ENCODE results near the gene TMEM168. TPM values are rescaled to one million over a fixed set of nuclear protein-coding genes. Genes with fewer than 3 reads are reported as not detected.
"Not testable (repeated sequence)": the region's sequence is repeated elsewhere in the genome, so short reads cannot be mapped to it uniquely, and the experiment has no call there.

The TMEM168 gene
- total and polyA plus RNA-seq, 2 donors = 14.6 to 15.7 TPM

GRCh38 chr7:112802406-112802805, 12.2 kb upstream of the TMEM168 start:
- no peaks in the 10 kb centered on the region for H3K4me1 ChIP-seq (ENCODE audit: control insufficient read depth in 2 of 2, insufficient read depth in 2 of 2, low read length in 2 of 2)
- H3K27ac ChIP-seq (ENCODE audit: low read depth in 1 of 2, low read length in 1 of 2) = no peak overlapping the region
- no peak overlapping the region for H3K4me3 ChIP-seq (ENCODE audit: low read length in 2 of 2)
- no peaks in the 10 kb centered on the region for H3K9me3 ChIP-seq (ENCODE audit: control insufficient read depth in 2 of 2, insufficient read depth in 1 of 2, low read length in 1 of 2)
- WGBS = 98% methylated on average over 3 of the region's 3 CpGs
- no peaks in the 10 kb centered on the region for H3K36me3 ChIP-seq (ENCODE audit: control insufficient read depth in 2 of 2, insufficient read depth in 2 of 2, low read length in 1 of 2)
- no peaks in the 10 kb centered on the region for H3K27me3 ChIP-seq (ENCODE audit: control insufficient read depth in 2 of 2, insufficient read depth in 1 of 2, low read length in 1 of 2)
- no peak for DNase-seq (ENCODE audit: low read depth in 6 of 9, low spot score in 9 of 9)

GRCh38 chr7:112800486-112800885, 10.3 kb upstream of the TMEM168 start:
- Histone ChIP-seq H3K27ac (ENCODE audit: low read depth in 1 of 2, low read length in 1 of 2) (no peak overlapping the region), H3K36me3 (ENCODE audit: control insufficient read depth in 2 of 2, insufficient read depth in 2 of 2, low read length in 1 of 2) (no peaks in the 10 kb centered on the region), H3K27me3 (ENCODE audit: control insufficient read depth in 2 of 2, insufficient read depth in 1 of 2, low read length in 1 of 2) (no peaks in the 10 kb centered on the region), H3K9me3 (ENCODE audit: control insufficient read depth in 2 of 2, insufficient read depth in 1 of 2, low read length in 1 of 2) (no peaks in the 10 kb centered on the region), H3K4me1 (ENCODE audit: control insufficient read depth in 2 of 2, insufficient read depth in 2 of 2, low read length in 2 of 2) (no peaks in the 10 kb centered on the region), H3K4me3 (ENCODE audit: low read length in 2 of 2) (no peak overlapping the region)
- no peak for DNase-seq (ENCODE audit: low read depth in 6 of 9, low spot score in 9 of 9)
- WGBS = 94% methylated on average over 2 of the region's 2 CpGs

GRCh38 chr7:112799448-112800120, 9.4 kb upstream of the TMEM168 start:
- WGBS = 95% methylated on average over 3 of the region's 3 CpGs
- Histone ChIP-seq H3K36me3 (ENCODE audit: control insufficient read depth in 2 of 2, insufficient read depth in 2 of 2, low read length in 1 of 2) (no peaks in the 10 kb centered on the region), H3K4me3 (ENCODE audit: low read length in 2 of 2) (no peak overlapping the region), H3K4me1 (ENCODE audit: control insufficient read depth in 2 of 2, insufficient read depth in 2 of 2, low read length in 2 of 2) (no peaks in the 10 kb centered on the region), H3K27me3 (ENCODE audit: control insufficient read depth in 2 of 2, insufficient read depth in 1 of 2, low read length in 1 of 2) (no peaks in the 10 kb centered on the region), H3K9me3 (ENCODE audit: control insufficient read depth in 2 of 2, insufficient read depth in 1 of 2, low read length in 1 of 2) (no peaks in the 10 kb centered on the region), H3K27ac (ENCODE audit: low read depth in 1 of 2, low read length in 1 of 2) (no peak overlapping the region)
- no peak for DNase-seq (ENCODE audit: low read depth in 6 of 9, low spot score in 9 of 9)

- no peaks in the 10 kb centered on the region for H3K4me1 ChIP-seq (ENCODE audit: control insufficient read depth in 2 of 2, insufficient read depth in 2 of 2, low read length in 2 of 2)
- H3K36me3 ChIP-seq (ENCODE audit: control insufficient read depth in 2 of 2, insufficient read depth in 2 of 2, low read length in 1 of 2) = no peaks in the 10 kb centered on the region
- DNase-seq (ENCODE audit: low read depth in 6 of 9, low spot score in 9 of 9) = peak in 3 of 9 donors; percentile 14 to 41 (median 21)
- H3K27me3 ChIP-seq (ENCODE audit: control insufficient read depth in 2 of 2, insufficient read depth in 1 of 2, low read length in 1 of 2) = no peaks in the 10 kb centered on the region
- no peak overlapping the region for H3K4me3 ChIP-seq (ENCODE audit: low read length in 2 of 2)
- H3K27ac ChIP-seq (ENCODE audit: low read depth in 1 of 2, low read length in 1 of 2) = no peak overlapping the region
- no peaks in the 10 kb centered on the region for H3K9me3 ChIP-seq (ENCODE audit: control insufficient read depth in 2 of 2, insufficient read depth in 1 of 2, low read length in 1 of 2)
- WGBS = 93% methylated on average over 2 of the region's 2 CpGs
These were observed 8.3 kb upstream of the TMEM168 start for GRCh38 chr7:112798274-112799159.

- H3K36me3 ChIP-seq (ENCODE audit: control insufficient read depth in 2 of 2, insufficient read depth in 2 of 2, low read length in 1 of 2); H3K4me3 ChIP-seq (ENCODE audit: low read length in 2 of 2); H3K27me3 ChIP-seq (ENCODE audit: control insufficient read depth in 2 of 2, insufficient read depth in 1 of 2, low read length in 1 of 2); H3K9me3 ChIP-seq (ENCODE audit: control insufficient read depth in 2 of 2, insufficient read depth in 1 of 2, low read length in 1 of 2); H3K4me1 ChIP-seq (ENCODE audit: control insufficient read depth in 2 of 2, insufficient read depth in 2 of 2, low read length in 2 of 2); DNase-seq (ENCODE audit: low read depth in 6 of 9, low spot score in 9 of 9); H3K27ac ChIP-seq (ENCODE audit: low read depth in 1 of 2, low read length in 1 of 2): not testable (repeated sequence)
These were observed 6.4 kb upstream of the TMEM168 start for GRCh38 chr7:112796552-112796951.

- no peaks in the 10 kb centered on the region for H3K36me3 ChIP-seq (ENCODE audit: control insufficient read depth in 2 of 2, insufficient read depth in 2 of 2, low read length in 1 of 2)
- no peaks in the 10 kb centered on the region for H3K27me3 ChIP-seq (ENCODE audit: control insufficient read depth in 2 of 2, insufficient read depth in 1 of 2, low read length in 1 of 2)
- peaks cover 11% of the 10 kb centered on the region in 2 donors for H3K4me1 ChIP-seq (ENCODE audit: control insufficient read depth in 2 of 2, insufficient read depth in 2 of 2, low read length in 2 of 2)
- no peaks in the 10 kb centered on the region for H3K9me3 ChIP-seq (ENCODE audit: control insufficient read depth in 2 of 2, insufficient read depth in 1 of 2, low read length in 1 of 2)
- no peak overlapping the region for H3K4me3 ChIP-seq (ENCODE audit: low read length in 2 of 2)
- WGBS = over 99% methylated on average over 3 of the region's 3 CpGs
- no peak overlapping the region for H3K27ac ChIP-seq (ENCODE audit: low read depth in 1 of 2, low read length in 1 of 2)
- no peak for DNase-seq (ENCODE audit: low read depth in 6 of 9, low spot score in 9 of 9)
These were observed 2.2 kb upstream of the TMEM168 start for GRCh38 chr7:112792441-112792840.

GRCh38 chr7:112791465-112792168, 1.4 kb upstream of the TMEM168 start:
- no peak overlapping the region for H3K4me3 ChIP-seq (ENCODE audit: low read length in 2 of 2)
- WGBS = 99% methylated on average over 15 of the region's 15 CpGs

GRCh38 chr7:112790586-112791003, 402 bp upstream of the TMEM168 start:
- 19% methylated on average over 12 of the region's 12 CpGs for whole genome bisulfite sequencing

More at GRCh38 chr7:112791465-112792168, 1.4 kb upstream of the TMEM168 start:
- no peak overlapping the region for H3K27ac ChIP-seq (ENCODE audit: low read depth in 1 of 2, low read length in 1 of 2)
- H3K36me3 ChIP-seq (ENCODE audit: control insufficient read depth in 2 of 2, insufficient read depth in 2 of 2, low read length in 1 of 2) = no peaks in the 10 kb centered on the region
- H3K4me1 ChIP-seq (ENCODE audit: control insufficient read depth in 2 of 2, insufficient read depth in 2 of 2, low read length in 2 of 2) = peaks cover 11% of the 10 kb centered on the region in 2 donors
- H3K27me3 ChIP-seq (ENCODE audit: control insufficient read depth in 2 of 2, insufficient read depth in 1 of 2, low read length in 1 of 2) = no peaks in the 10 kb centered on the region
- DNase-seq (ENCODE audit: low read depth in 6 of 9, low spot score in 9 of 9) = no peak
- no peaks in the 10 kb centered on the region for H3K9me3 ChIP-seq (ENCODE audit: control insufficient read depth in 2 of 2, insufficient read depth in 1 of 2, low read length in 1 of 2)

GRCh38 chr7:112789453-112789816, 758 bp downstream of the TMEM168 start:
- Histone ChIP-seq H3K36me3 (ENCODE audit: control insufficient read depth in 2 of 2, insufficient read depth in 2 of 2, low read length in 1 of 2) (no peaks in the 10 kb centered on the region), H3K9me3 (ENCODE audit: control insufficient read depth in 2 of 2, insufficient read depth in 1 of 2, low read length in 1 of 2) (no peaks in the 10 kb centered on the region), H3K27me3 (ENCODE audit: control insufficient read depth in 2 of 2, insufficient read depth in 1 of 2, low read length in 1 of 2) (no peaks in the 10 kb centered on the region), H3K4me1 (ENCODE audit: control insufficient read depth in 2 of 2, insufficient read depth in 2 of 2, low read length in 2 of 2) (peaks cover 11% of the 10 kb centered on the region in 2 donors), H3K4me3 (ENCODE audit: low read length in 2 of 2) (peak overlapping the region; percentile 66 to 92), H3K27ac (ENCODE audit: low read depth in 1 of 2, low read length in 1 of 2) (peak overlapping the region; percentile 87 to 91)
- DNase-seq (ENCODE audit: low read depth in 6 of 9, low spot score in 9 of 9) = peak in 1 of 9 donors; percentile 7
- WGBS = under 1% methylated on average over 2 of the region's 2 CpGs

More at GRCh38 chr7:112790586-112791003, 402 bp upstream of the TMEM168 start:
- H3K4me1 ChIP-seq (ENCODE audit: control insufficient read depth in 2 of 2, insufficient read depth in 2 of 2, low read length in 2 of 2) = peaks cover 11% of the 10 kb centered on the region in 2 donors
- H3K4me3 ChIP-seq (ENCODE audit: low read length in 2 of 2) = peak overlapping the region; percentile 66 to 92
- H3K36me3 ChIP-seq (ENCODE audit: control insufficient read depth in 2 of 2, insufficient read depth in 2 of 2, low read length in 1 of 2) = no peaks in the 10 kb centered on the region
- DNase-seq (ENCODE audit: low read depth in 6 of 9, low spot score in 9 of 9) = no peak
- H3K27ac ChIP-seq (ENCODE audit: low read depth in 1 of 2, low read length in 1 of 2) = peak overlapping the region; percentile 87 to 91
- no peaks in the 10 kb centered on the region for H3K27me3 ChIP-seq (ENCODE audit: control insufficient read depth in 2 of 2, insufficient read depth in 1 of 2, low read length in 1 of 2)
- no peaks in the 10 kb centered on the region for H3K9me3 ChIP-seq (ENCODE audit: control insufficient read depth in 2 of 2, insufficient read depth in 1 of 2, low read length in 1 of 2)
